ENCODE results near the gene ITM2A. TPM values are rescaled to one million over a fixed set of nuclear protein-coding genes. Genes with fewer than 3 reads are reported as not detected.
A peak's percentile ranks its signal among the peaks of the same experiment; 100 is the strongest.

ITM2A gene
- total RNA-seq, 1 experiment from 2014 or later: not detected

- ATAC-seq: no peak
- no peaks in the 10 kb centered on the region for H3K9me3 ChIP-seq (ENCODE audit: low read length)
- no peaks in the 10 kb centered on the region for H3K4me1 ChIP-seq (ENCODE audit: insufficient read depth, low read length)
- no peak overlapping the region for H3K9ac ChIP-seq (ENCODE audit: low read length)
- no peaks in the 10 kb centered on the region for H3F3A ChIP-seq (ENCODE audit: low read length, unreplicated experiment)
- no peaks in the 10 kb centered on the region for H3K79me2 ChIP-seq (ENCODE audit: low read length)
- DNase-seq: peak; percentile 39
- H4K20me1 ChIP-seq (ENCODE audit: low read length): no peaks in the 10 kb centered on the region
- BruUV-seq (replicated peaks): no TSS peak
- peak overlapping the region; percentile 53 for H3K4me3 ChIP-seq (ENCODE audit: low read length)
- intact Hi-C loops (cut with micrococcal nuclease): no loop called here
- no peaks in the 10 kb centered on the region for H3K27me3 ChIP-seq (ENCODE audit: low read length)
- no peaks in the 10 kb centered on the region for H3K36me3 ChIP-seq (ENCODE audit: low read depth, low read length)
- peak overlapping the region; percentile 74 for H3K4me2 ChIP-seq (ENCODE audit: low read length)
- no peak overlapping the region for H3K27ac ChIP-seq (ENCODE audit: low read length)
- no peaks in the 10 kb centered on the region for H3K9me2 ChIP-seq (replicated peaks; ENCODE audit: low read length)
- TF ChIP-seq, protein P1, sequence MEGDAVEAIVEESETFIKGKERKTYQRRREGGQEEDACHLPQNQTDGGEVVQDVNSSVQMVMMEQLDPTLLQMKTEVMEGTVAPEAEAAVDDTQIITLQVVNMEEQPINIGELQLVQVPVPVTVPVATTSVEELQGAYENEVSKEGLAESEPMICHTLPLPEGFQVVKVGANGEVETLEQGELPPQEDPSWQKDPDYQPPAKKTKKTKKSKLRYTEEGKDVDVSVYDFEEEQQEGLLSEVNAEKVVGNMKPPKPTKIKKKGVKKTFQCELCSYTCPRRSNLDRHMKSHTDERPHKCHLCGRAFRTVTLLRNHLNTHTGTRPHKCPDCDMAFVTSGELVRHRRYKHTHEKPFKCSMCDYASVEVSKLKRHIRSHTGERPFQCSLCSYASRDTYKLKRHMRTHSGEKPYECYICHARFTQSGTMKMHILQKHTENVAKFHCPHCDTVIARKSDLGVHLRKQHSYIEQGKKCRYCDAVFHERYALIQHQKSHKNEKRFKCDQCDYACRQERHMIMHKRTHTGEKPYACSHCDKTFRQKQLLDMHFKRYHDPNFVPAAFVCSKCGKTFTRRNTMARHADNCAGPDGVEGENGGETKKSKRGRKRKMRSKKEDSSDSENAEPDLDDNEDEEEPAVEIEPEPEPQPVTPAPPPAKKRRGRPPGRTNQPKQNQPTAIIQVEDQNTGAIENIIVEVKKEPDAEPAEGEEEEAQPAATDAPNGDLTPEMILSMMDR (conservative IDR thresholded peaks at IDR 0.05; ENCODE audit: low read depth, low read length): peak; percentile 62
- TF ChIP-seq EZH2 (IDR thresholded peaks at IDR 0.05; ENCODE audit: low read length, unreplicated experiment): no peak
- peak overlapping the region; percentile 56; the same call in 1 of the 2 replicates for H2AFZ ChIP-seq (ENCODE audit: low read length)
- ChIA-PET CTCF (no interaction called here), POLR2A (ENCODE audit: unreplicated experiment) (no interaction called here)
Measured at GRCh38 chrX:79412972-79413371, 45.8 kb upstream of the ITM2A start.

DNA sequence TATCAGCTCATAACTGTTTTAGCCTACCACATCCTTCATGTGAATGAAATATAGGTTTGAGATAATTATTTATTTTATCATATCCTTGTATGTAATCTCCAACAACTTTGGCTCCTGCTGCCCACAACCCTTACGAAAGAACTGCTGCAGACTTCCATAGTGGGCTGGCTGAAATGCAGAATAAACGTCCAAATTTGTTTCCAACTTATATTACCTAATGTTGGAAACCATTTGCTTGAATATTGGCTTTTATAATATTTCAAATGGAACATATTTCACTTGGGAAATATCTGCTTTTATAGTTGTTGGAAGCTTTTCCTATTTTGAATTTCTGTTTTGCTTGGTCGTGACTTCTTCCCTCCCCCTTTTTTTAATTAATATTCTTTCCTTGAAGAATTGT, 45.0 kb upstream of the ITM2A start:
- BruUV-seq (replicated peaks): no TSS peak

GRCh38 chrX:79409657-79410056, 42.5 kb upstream of the ITM2A start:
- ATAC-seq (no peak), DNase-seq (peak; percentile 34)
- no peaks in the 10 kb centered on the region for H3K27me3 ChIP-seq (ENCODE audit: low read length)
- no peaks in the 10 kb centered on the region for H3K79me2 ChIP-seq (ENCODE audit: low read length)
- H4K20me1 ChIP-seq (ENCODE audit: low read length): no peaks in the 10 kb centered on the region
- H2AFZ ChIP-seq (ENCODE audit: low read length): no peak overlapping the region
- intact Hi-C loops (cut with micrococcal nuclease): no loop called here
- ChIA-PET POLR2A (ENCODE audit: unreplicated experiment) (no interaction called here), CTCF (no interaction called here)
- H3K9me2 ChIP-seq (replicated peaks; ENCODE audit: low read length): no peaks in the 10 kb centered on the region
- H3K36me3 ChIP-seq (ENCODE audit: low read depth, low read length): no peaks in the 10 kb centered on the region
- no peaks in the 10 kb centered on the region for H3K4me1 ChIP-seq (ENCODE audit: insufficient read depth, low read length)
- no TSS peak for BruUV-seq (replicated peaks)
- H3F3A ChIP-seq (ENCODE audit: low read length, unreplicated experiment): no peaks in the 10 kb centered on the region
- H3K4me3 ChIP-seq (ENCODE audit: low read length): no peak overlapping the region
- H3K4me2 ChIP-seq (ENCODE audit: low read length): no peak overlapping the region
- TF ChIP-seq EZH2 (IDR thresholded peaks at IDR 0.05; ENCODE audit: low read length, unreplicated experiment): no peak
- TF ChIP-seq EZH2phosphoT487 (IDR thresholded peaks at IDR 0.05; ENCODE audit: borderline replicate concordance, low read length): no peak
- TF ChIP-seq, protein P1 (conservative IDR thresholded peaks at IDR 0.05; ENCODE audit: low read depth, low read length): no peak
- no peaks in the 10 kb centered on the region for H3K9me3 ChIP-seq (ENCODE audit: low read length)
- no peak overlapping the region for H3K27ac ChIP-seq (ENCODE audit: low read length)
- no peak overlapping the region for H3K9ac ChIP-seq (ENCODE audit: low read length)

More for the DNA sequence above, 45.0 kb upstream of the ITM2A start:
- Histone ChIP-seq H3K79me2 (ENCODE audit: low read length) (no peaks in the 10 kb centered on the region), H3F3A (ENCODE audit: low read length, unreplicated experiment) (no peaks in the 10 kb centered on the region), H3K4me1 (ENCODE audit: insufficient read depth, low read length) (no peaks in the 10 kb centered on the region), H3K9ac (ENCODE audit: low read length) (no peak overlapping the region), H3K36me3 (ENCODE audit: low read depth, low read length) (no peaks in the 10 kb centered on the region), H3K4me2 (ENCODE audit: low read length) (no peak overlapping the region; the same call in 1 of the 2 replicates), H4K20me1 (ENCODE audit: low read length) (no peaks in the 10 kb centered on the region), H3K27me3 (ENCODE audit: low read length) (no peaks in the 10 kb centered on the region), H2AFZ (ENCODE audit: low read length) (no peak overlapping the region), H3K9me2 (replicated peaks; ENCODE audit: low read length) (no peaks in the 10 kb centered on the region), H3K9me3 (ENCODE audit: low read length) (no peaks in the 10 kb centered on the region), H3K27ac (ENCODE audit: low read length) (no peak overlapping the region), H3K4me3 (ENCODE audit: low read length) (no peak overlapping the region)
- DNase-seq: no peak
- ATAC-seq: no peak
- ChIA-PET POLR2A (ENCODE audit: unreplicated experiment) (no interaction called here), CTCF (no interaction called here)
- intact Hi-C loops (cut with micrococcal nuclease): no loop called here
- TF ChIP-seq, protein P1 (conservative IDR thresholded peaks at IDR 0.05; ENCODE audit: low read depth, low read length): no peak
- TF ChIP-seq EZH2 (IDR thresholded peaks at IDR 0.05; ENCODE audit: low read length, unreplicated experiment): no peak
- TF ChIP-seq EZH2phosphoT487 (IDR thresholded peaks at IDR 0.05; ENCODE audit: borderline replicate concordance, low read length): no peak

All from PC-3 (cell line).